ENCODE results near the gene FOXP1.
A peak's percentile ranks its signal among the peaks of the same experiment; 100 is the strongest.

Gene FOXP1

GRCh38 chr3:71156062-71156665, 427.4 kb downstream of the FOXP1 start:
- H3K4me3 ChIP-seq (ENCODE audit: low read length) = no peak overlapping the region
- DNase-seq (ENCODE audit: low read depth) = peak; percentile 95
- no peak for TF ChIP-seq CTCF (IDR thresholded peaks at IDR 0.05; ENCODE audit: insufficient read depth, low read depth, low read length, missing control alignments)

- no peak overlapping the region for H3K4me3 ChIP-seq (ENCODE audit: low read length)
- no peak for TF ChIP-seq CTCF (IDR thresholded peaks at IDR 0.05; ENCODE audit: insufficient read depth, low read depth, low read length, missing control alignments)
- DNase-seq (ENCODE audit: low read depth) = no peak
These were observed 428.7 kb downstream of the FOXP1 start for GRCh38 chr3:71154846-71155245.

- DNase-seq (ENCODE audit: low read depth) = no peak
- no peak for TF ChIP-seq CTCF (IDR thresholded peaks at IDR 0.05; ENCODE audit: insufficient read depth, low read depth, low read length, missing control alignments)
- no peak overlapping the region for H3K4me3 ChIP-seq (ENCODE audit: low read length)
These were observed 429.8 kb downstream of the FOXP1 start for GRCh38 chr3:71153713-71154112.

GRCh38 chr3:71152892-71153265, 430.6 kb downstream of the FOXP1 start:
- H3K4me3 ChIP-seq (ENCODE audit: low read length) = no peak overlapping the region
- DNase-seq (ENCODE audit: low read depth) = no peak
- TF ChIP-seq CTCF (IDR thresholded peaks at IDR 0.05; ENCODE audit: insufficient read depth, low read depth, low read length, missing control alignments) = no peak

GRCh38 chr3:71152039-71152891, 431.3 kb downstream of the FOXP1 start:
- no peak for DNase-seq (ENCODE audit: low read depth)
- TF ChIP-seq CTCF (IDR thresholded peaks at IDR 0.05; ENCODE audit: insufficient read depth, low read depth, low read length, missing control alignments) = no peak
- H3K4me3 ChIP-seq (ENCODE audit: low read length) = no peak overlapping the region

GRCh38 chr3:71149959-71150954, 433.3 kb downstream of the FOXP1 start:
- no peak for DNase-seq (ENCODE audit: low read depth)
- no peak for TF ChIP-seq CTCF (IDR thresholded peaks at IDR 0.05; ENCODE audit: insufficient read depth, low read depth, low read length, missing control alignments)
- H3K4me3 ChIP-seq (ENCODE audit: low read length) = no peak overlapping the region

All from epithelial cell of esophagus (primary cell).